Neural progenitor cell (in vitro differentiated cells): ENCODE data around the gene PPFIA1.

Source experiments
- EZH2 ChIP-seq: fragments of 200-600 bp; sonication (generic); IDR thresholded peaks from 2 replicates; pipeline ENCODE4 v1.6.1; 2017; ENCODE audit warnings: antibody characterized with exemption, mild to moderate bottlenecking, moderate library complexity
- TF ChIP-seq, protein P1 (sequence below): fragments of 200-600 bp; sonication (generic); IDR thresholded peaks from 2 replicates; pipeline ENCODE4 v1.5.1; 2017; ENCODE audit warnings: antibody characterized with exemption, mild to moderate bottlenecking

DNA sequence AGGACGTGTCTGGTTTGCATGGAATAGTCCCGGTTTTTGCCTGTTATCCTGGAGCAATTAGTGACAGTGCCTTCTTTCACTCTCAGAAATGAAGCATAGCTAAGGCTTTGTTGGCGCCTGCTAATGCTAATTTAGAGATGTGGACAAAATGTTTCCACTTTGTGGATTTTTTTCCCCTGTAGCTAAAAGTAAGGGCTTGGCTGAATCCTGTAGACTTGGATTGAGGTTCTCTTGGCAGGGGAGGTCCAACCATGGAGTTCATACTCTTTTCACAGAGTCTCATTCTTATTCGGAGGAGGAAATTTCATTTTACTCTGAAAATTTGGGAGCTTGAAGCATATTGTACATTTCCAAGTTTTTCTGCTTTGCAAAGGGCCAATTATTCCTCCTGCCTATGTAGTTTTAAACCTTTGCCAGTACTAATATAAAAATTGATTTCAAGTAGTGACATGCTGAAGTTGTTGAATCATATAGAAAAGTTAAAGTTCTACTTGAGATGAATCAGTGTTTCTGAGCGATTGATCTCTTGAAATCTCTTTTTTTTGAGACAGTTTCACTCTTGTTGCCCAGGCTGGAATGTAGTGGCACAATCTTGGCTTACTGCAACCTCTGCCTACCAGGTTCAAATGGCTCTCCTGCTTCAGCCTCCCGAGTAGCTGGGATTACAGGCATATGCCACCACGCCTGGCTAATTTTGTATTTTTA, 20.0 kb downstream of the PPFIA1 start:
- TF ChIP-seq, protein P1, sequence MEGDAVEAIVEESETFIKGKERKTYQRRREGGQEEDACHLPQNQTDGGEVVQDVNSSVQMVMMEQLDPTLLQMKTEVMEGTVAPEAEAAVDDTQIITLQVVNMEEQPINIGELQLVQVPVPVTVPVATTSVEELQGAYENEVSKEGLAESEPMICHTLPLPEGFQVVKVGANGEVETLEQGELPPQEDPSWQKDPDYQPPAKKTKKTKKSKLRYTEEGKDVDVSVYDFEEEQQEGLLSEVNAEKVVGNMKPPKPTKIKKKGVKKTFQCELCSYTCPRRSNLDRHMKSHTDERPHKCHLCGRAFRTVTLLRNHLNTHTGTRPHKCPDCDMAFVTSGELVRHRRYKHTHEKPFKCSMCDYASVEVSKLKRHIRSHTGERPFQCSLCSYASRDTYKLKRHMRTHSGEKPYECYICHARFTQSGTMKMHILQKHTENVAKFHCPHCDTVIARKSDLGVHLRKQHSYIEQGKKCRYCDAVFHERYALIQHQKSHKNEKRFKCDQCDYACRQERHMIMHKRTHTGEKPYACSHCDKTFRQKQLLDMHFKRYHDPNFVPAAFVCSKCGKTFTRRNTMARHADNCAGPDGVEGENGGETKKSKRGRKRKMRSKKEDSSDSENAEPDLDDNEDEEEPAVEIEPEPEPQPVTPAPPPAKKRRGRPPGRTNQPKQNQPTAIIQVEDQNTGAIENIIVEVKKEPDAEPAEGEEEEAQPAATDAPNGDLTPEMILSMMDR = no peak
- TF ChIP-seq EZH2 = no peak
